Heart left ventricle (tissue), 16 donors: ENCODE measurements around the gene ELAVL2. TPM values are rescaled to one million over a fixed set of nuclear protein-coding genes. Genes with fewer than 3 reads are reported as not detected.

Experiments
- ATAC-seq, 4 donors: fragments of 200-7000 bp; cut with Tn5 transposase; one replicate each; pipeline ENCODE4 v1.9.1; 2020 to 2022; ENCODE audit warnings: moderate library complexity in 4 of 4, mild to moderate bottlenecking in 3 of 4, moderate number of reproducible peaks in 1 of 4
- DNase-seq, 5 donors: peaks; one replicate each; pipeline ENCODE4 v3.0.0-alpha.2; 2020
- H3K27ac ChIP-seq, 12 donors: fragments of 200-600 bp; sonication (generic) in 4 of 12; one replicate each; pipeline versions ENCODE4 v1.5.0 to v1.8.0; 2016 to 2022; ENCODE audit warnings: mild to moderate bottlenecking in 2 of 12
- H3K27me3 ChIP-seq, 9 donors: fragments of 200-600 bp; sonication (generic) in 2 of 9; one replicate each; pipeline versions ENCODE4 v1.5.1 to v1.8.0; 2016 to 2022; ENCODE audit warnings: mild to moderate bottlenecking in 3 of 9
- H3K36me3 ChIP-seq, 9 donors: fragments of 200-600 bp; sonication (generic) in 2 of 9; one replicate each; pipeline versions ENCODE4 v1.5.0 to v1.8.0; 2018 to 2022; ENCODE audit warnings: mild to moderate bottlenecking in 2 of 9
- H3K4me1 ChIP-seq, 12 donors: fragments of 200-600 bp; sonication (generic) in 4 of 12; one replicate each; pipeline versions ENCODE4 v1.5.0 to v1.8.0; 2016 to 2022; ENCODE audit warnings: mild to moderate bottlenecking in 3 of 12
- H3K4me3 ChIP-seq, 12 donors: fragments of 200-600 bp; sonication (generic) in 4 of 12; one replicate each; pipeline versions ENCODE4 v1.5.0 to v1.8.0; 2017 to 2022; ENCODE audit warnings: mild to moderate bottlenecking in 9 of 12, moderate library complexity in 4 of 12
- H3K9me3 ChIP-seq, 12 donors: fragments of 200-600 bp; sonication (generic) in 4 of 12; one replicate each; pipeline versions ENCODE4 v1.5.0 to v1.8.0; 2016 to 2022; ENCODE audit warnings: mild to moderate bottlenecking in 1 of 12
- CTCF ChIP-seq, 12 donors: fragments of 200-600 bp; sonication (generic) in 4 of 12; IDR thresholded peaks; one replicate each; pipeline versions ENCODE4 v1.5.0 to v1.8.0; 2018 to 2022; ENCODE audit warnings: antibody characterized with exemption in 12 of 12, mild to moderate bottlenecking in 5 of 12
- POLR2A ChIP-seq, 2 donors: fragments of 450-650 bp; IDR thresholded peaks; one replicate each; pipeline ENCODE4 v1.6.1; 2017; ENCODE audit warnings: antibody characterized with exemption in 2 of 2, mild to moderate bottlenecking in 2 of 2, moderate library complexity in 2 of 2
- WGBS, 4 donors: extraction: QIAGEN DNeasy Blood & Tissue Kit in 2 of 4; methylation state at CpG; one replicate each; pipeline versions ENCODE4 v1.1.5 to v1.1.7; 2013 to 2018; 5-methylcytosine and 5-hydroxymethylcytosine counted together
- intact Hi-C, 10 donors: fragments of 100-400 bp; cut with DNase I; formaldehyde crosslinking; loops; one replicate each; pipeline versions ENCODE4 v1.11.1 to v1.14.2; 2022
- polyA plus RNA-seq, 2 donors: library from polyadenylated mRNA; stranded (reverse); fragments of 200-250 nt; gene quantifications; one replicate each; pipeline ENCODE4 v1.2.3, GENCODE V29; 2013
- total RNA-seq, 9 donors: library from RNA; depleted of rRNA in 2 of 9; stranded (reverse); fragments of >200 nt in 2 of 9; fragmentation: NEBNext Ultra II Directional in 3 of 9; extraction: Animal tissue kit (Norgen Biotek cat#: 25700) in 3 of 9; gene quantifications; one replicate each; pipeline versions ENCODE4 v1.1.0 to v1.2.4, GENCODE V29; 2016 to 2023
- donor health status: ischemic (EF 13 %, LVEDD 7.1; RV severe dilation, severe dysfunction).
- donor health status: healthy with polysubstance abuse.
- donor health status: DM: no; HTN: yes; CAD: no.
- donor health status: DM: no; HTN: no; CAD: no.
- donor health status: ischemic (EF 25% LVEDD 6.9; RV normal size, moderate dysfunction).
- donor health status: ischemic (EF 25% LVEDD 5.7; RV mildly dilated, moderate dysfunction).
- donor health status: healthy.
- donor health status: DM: yes; HTN: yes; CAD: no.
- donor health status: ischemic (EF 35%, LVEDD 5.7; RV mildly dilated, moderate dysfunction).
- donor health status: nonischemic (EF 11% LVEDD 7.7; RV severe dilation, severe dysfunction).
- donor health status: DM: yes; HTN: yes; CAD: no.
- donor health status: PGD.
- donor health status: ischemic (EF 29% LVEDD 5.4; RV normal size, mild dysfunction).
- donor health status: nonischemic (EF 23%, LVEDD 6.1; RV moderate dilation, normal function).

The ELAVL2 gene
- total and polyA plus RNA-seq, 11 donors: 0.08 to 0.30 (median 0.19) TPM; not detected in 6

GRCh38 chr9:23765561-23765960 is 60.5 kb downstream of the ELAVL2 start:
- intact Hi-C loops: no loop called here
- 85 to 90% (median 87%) methylated on average over 6 of the region's 6 CpGs for WGBS, 4 donors

DNA sequence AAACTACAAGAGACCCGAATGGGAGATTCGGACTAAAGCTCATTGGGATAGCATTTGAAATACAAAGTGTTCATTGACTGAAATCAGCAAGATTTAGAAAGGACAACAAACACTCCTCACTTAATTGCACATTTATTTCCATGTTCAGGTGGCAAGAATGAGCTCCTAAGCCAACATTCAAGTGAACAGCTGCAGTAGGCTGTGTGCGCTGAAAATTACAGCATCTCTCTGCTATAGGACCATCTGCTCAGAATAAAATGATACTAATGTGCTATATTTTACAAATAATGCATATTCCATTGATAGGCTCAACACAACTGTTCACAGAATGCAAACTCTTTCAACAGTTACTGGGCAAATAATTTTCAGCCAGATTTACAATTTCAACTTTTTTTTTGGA is 61.8 kb downstream of the ELAVL2 start:
- ATAC-seq (no peak), DNase-seq (no peak)
- no peaks in the 10 kb centered on the region for H3K36me3 ChIP-seq
- no peak overlapping the region for H3K4me3 ChIP-seq
- intact Hi-C loops: no loop called here
- H3K27ac ChIP-seq: no peak overlapping the region
- 85 to 91% (median 89%) methylated on average over 3 of the region's 3 CpGs for WGBS, 4 donors
- H3K4me1 ChIP-seq: peaks cover 0 to 3% (median 0%) of the 10 kb centered on the region in 12 donors
- H3K9me3 ChIP-seq: no peaks in the 10 kb centered on the region
- no peaks in the 10 kb centered on the region for H3K27me3 ChIP-seq
- TF ChIP-seq CTCF (IDR thresholded peaks at IDR 0.05): no peak
- TF ChIP-seq POLR2A (IDR thresholded peaks at IDR 0.05): no peak

More at GRCh38 chr9:23765561-23765960, 60.5 kb downstream of the ELAVL2 start:
- DNase-seq: no peak
- H3K4me1 ChIP-seq: peaks cover 0 to 3% (median 0%) of the 10 kb centered on the region in 12 donors
- TF ChIP-seq POLR2A (IDR thresholded peaks at IDR 0.05) (no peak), CTCF (IDR thresholded peaks at IDR 0.05) (no peak)
- H3K27me3 ChIP-seq: no peaks in the 10 kb centered on the region
- ATAC-seq: no peak
- H3K4me3 ChIP-seq: no peak overlapping the region
- H3K9me3 ChIP-seq: peaks cover 0 to 5% (median 0%) of the 10 kb centered on the region in 12 donors
- H3K27ac ChIP-seq: no peak overlapping the region
- no peaks in the 10 kb centered on the region for H3K36me3 ChIP-seq

- no peaks in the 10 kb centered on the region for H3K9me3 ChIP-seq
- WGBS, 4 donors: 90 to 96% (median 92%) methylated on average over 5 of the region's 5 CpGs
- no peaks in the 10 kb centered on the region for H3K4me1 ChIP-seq
- DNase-seq: no peak
- intact Hi-C loops: no loop called here
- ATAC-seq: no peak
- no peaks in the 10 kb centered on the region for H3K36me3 ChIP-seq
- no peak overlapping the region for H3K27ac ChIP-seq
- TF ChIP-seq POLR2A (IDR thresholded peaks at IDR 0.05) (no peak), CTCF (IDR thresholded peaks at IDR 0.05) (no peak)
- H3K4me3 ChIP-seq: no peak overlapping the region
- H3K27me3 ChIP-seq: no peaks in the 10 kb centered on the region
Measured at GRCh38 chr9:23754551-23754950, 71.5 kb downstream of the ELAVL2 start.

DNA sequence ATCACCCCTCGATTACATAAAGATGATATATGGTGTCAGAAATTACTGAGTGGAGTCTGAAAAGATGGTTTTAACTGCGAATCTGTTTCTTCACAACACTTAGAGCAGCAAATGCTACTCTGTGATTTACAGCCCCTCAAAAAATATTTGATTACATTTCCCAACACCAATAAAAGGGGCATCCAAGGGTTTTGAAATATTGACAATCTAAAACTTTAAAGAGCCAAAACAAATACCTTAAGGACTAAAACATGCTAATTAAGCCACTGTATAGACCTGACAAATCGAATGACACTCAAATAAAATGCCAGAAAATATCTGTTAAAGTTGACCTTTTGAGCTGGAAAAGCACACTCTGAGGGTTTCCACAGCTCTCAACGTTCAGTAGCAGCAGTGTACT is 73.2 kb downstream of the ELAVL2 start:
- no peaks in the 10 kb centered on the region for H3K27me3 ChIP-seq
- intact Hi-C loops: no loop called here
- no peaks in the 10 kb centered on the region for H3K4me1 ChIP-seq
- no peaks in the 10 kb centered on the region for H3K9me3 ChIP-seq
- no peak for TF ChIP-seq CTCF (IDR thresholded peaks at IDR 0.05)
- no peak for TF ChIP-seq POLR2A (IDR thresholded peaks at IDR 0.05)
- no peak overlapping the region for H3K27ac ChIP-seq
- no peak overlapping the region for H3K4me3 ChIP-seq
- ATAC-seq: no peak
- 74 to 81% (median 75%) methylated on average over 4 of the region's 4 CpGs for WGBS, 4 donors
- no peak for DNase-seq
- H3K36me3 ChIP-seq: no peaks in the 10 kb centered on the region
